H9 (cell line): ENCODE results near the gene DUSP21. TPM values are rescaled to one million over a fixed set of nuclear protein-coding genes. Genes with fewer than 3 reads are reported as not detected.

Experiments
- DNase-seq: peaks from one replicate; pipeline ENCODE4 v3.0.0-alpha.2; 2017
- H2AFZ ChIP-seq: one replicate; pipeline ENCODE4 v1.6.1; 2013; ENCODE audit warnings: mild to moderate bottlenecking, low read length, control low read depth, moderate library complexity
- H2AK5ac ChIP-seq: 2 replicates; pipeline ENCODE4 v1.6.1; 2013; ENCODE audit warnings: low read length, control low read depth, mixed read lengths; ENCODE audit not compliant: insufficient read length
- H2BK120ac ChIP-seq: one replicate; pipeline ENCODE4 v1.6.1; 2013; ENCODE audit warnings: low read depth, mild to moderate bottlenecking, low read length, control low read depth, inconsistent platforms; ENCODE audit not compliant: poor library complexity, severe bottlenecking
- H2BK12ac ChIP-seq: 2 replicates; pipeline ENCODE4 v1.6.1; 2013; ENCODE audit warnings: low read length, control low read depth, mixed read lengths, low read depth; ENCODE audit not compliant: insufficient read length
- H2BK15ac ChIP-seq: 2 replicates; pipeline ENCODE4 v1.6.1; 2013; ENCODE audit warnings: low read depth, low read length, control low read depth
- H2BK20ac ChIP-seq: one replicate; pipeline ENCODE4 v1.6.1; 2013; ENCODE audit warnings: low read depth, mild to moderate bottlenecking, low read length, control low read depth, inconsistent platforms; ENCODE audit not compliant: poor library complexity, severe bottlenecking
- H2BK5ac ChIP-seq: 2 replicates; pipeline ENCODE4 v1.6.1; 2013; ENCODE audit warnings: low read length, control low read depth, mixed read lengths; ENCODE audit not compliant: insufficient read length
- H3K14ac ChIP-seq: 2 replicates; pipeline ENCODE4 v1.6.1; 2013; ENCODE audit warnings: low read length, control low read depth; ENCODE audit not compliant: insufficient read depth
- H3K18ac ChIP-seq: 2 replicates; pipeline ENCODE4 v1.6.1; 2013; ENCODE audit warnings: low read depth, mild to moderate bottlenecking, mixed read lengths, low read length, control low read depth; ENCODE audit not compliant: insufficient read length
- H3K23ac ChIP-seq: 2 replicates; pipeline ENCODE4 v1.6.1; 2013; ENCODE audit warnings: low read length, control low read depth, mixed read lengths, low read depth; ENCODE audit not compliant: insufficient read length
- H3K23me2 ChIP-seq: 2 replicates; pipeline ENCODE4 v1.6.1; 2013; ENCODE audit warnings: low read depth, mild to moderate bottlenecking, mixed read lengths, low read length, control low read depth; ENCODE audit not compliant: insufficient read length, poor library complexity, severe bottlenecking
- H3K27ac ChIP-seq: 2 replicates; pipeline ENCODE4 v1.5.1; 2013; ENCODE audit warnings: low read length, control low read depth, mixed read lengths, low read depth; ENCODE audit not compliant: insufficient read length
- H3K27me3 ChIP-seq: 2 replicates; pipeline ENCODE4 v1.6.1; 2013; ENCODE audit warnings: low read length, control low read depth, inconsistent platforms; ENCODE audit not compliant: insufficient read depth
- H3K4ac ChIP-seq: 2 replicates; pipeline ENCODE4 v1.6.1; 2013; ENCODE audit warnings: low read depth, mild to moderate bottlenecking, control low read depth, inconsistent platforms, low read length, moderate library complexity
- H3K4me1 ChIP-seq: 2 replicates; pipeline ENCODE4 v1.6.1; 2013; ENCODE audit warnings: low read length, control low read depth, inconsistent platforms; ENCODE audit not compliant: insufficient read depth
- H3K4me2 ChIP-seq: 2 replicates; pipeline ENCODE4 v1.6.1; 2013; ENCODE audit warnings: low read length, control low read depth, mixed read lengths; ENCODE audit not compliant: insufficient read length, insufficient read depth
- H3K56ac ChIP-seq: 2 replicates; pipeline ENCODE4 v1.6.1; 2013; ENCODE audit warnings: low read depth, mild to moderate bottlenecking, mixed read lengths, low read length, control low read depth; ENCODE audit not compliant: insufficient read length
- H3K79me1 ChIP-seq: 2 replicates; pipeline ENCODE4 v1.6.1; 2013; ENCODE audit warnings: low read depth, mild to moderate bottlenecking, moderate library complexity, low read length, control low read depth, inconsistent platforms; ENCODE audit not compliant: insufficient read depth, poor library complexity, severe bottlenecking
- H3K79me2 ChIP-seq: 2 replicates; pipeline ENCODE4 v1.6.1; 2013; ENCODE audit warnings: low read length, control low read depth, inconsistent platforms; ENCODE audit not compliant: insufficient read depth
- H3K9ac ChIP-seq: 2 replicates; pipeline ENCODE4 v1.6.1; 2013; ENCODE audit warnings: low read length, control low read depth, mixed read lengths; ENCODE audit not compliant: insufficient read length; ENCODE audit errors: extremely low read depth
- H3K9me3 ChIP-seq: one replicate; pipeline ENCODE4 v1.6.1; 2013; ENCODE audit warnings: low read depth, low read length, inconsistent platforms; ENCODE audit not compliant: control insufficient read depth
- H3T11ph ChIP-seq: one replicate; pipeline ENCODE4 v1.6.1; 2013; ENCODE audit warnings: mild to moderate bottlenecking, low read length, control low read depth, inconsistent platforms
- H4K20me1 ChIP-seq: one replicate; pipeline ENCODE4 v1.6.1; 2013; ENCODE audit not compliant: control insufficient read depth, insufficient read length, insufficient read depth
- H4K5ac ChIP-seq: 2 replicates; pipeline ENCODE4 v1.6.1; 2013; ENCODE audit warnings: low read depth, mild to moderate bottlenecking, mixed read lengths, low read length, control low read depth; ENCODE audit not compliant: insufficient read length
- H4K8ac ChIP-seq: replicated peaks from 2 replicates; pipeline ENCODE4 v1.6.1; 2013; ENCODE audit warnings: low read length, control low read depth, mixed read lengths, low read depth; ENCODE audit not compliant: insufficient read length
- H4K91ac ChIP-seq: 2 replicates; pipeline ENCODE4 v1.6.1; 2013; ENCODE audit warnings: low read depth, mild to moderate bottlenecking, moderate library complexity, mixed read lengths, low read length, control low read depth; ENCODE audit not compliant: insufficient read length
- H3K27ac Mint-ChIP-seq, 3 experiments: 2 replicates in 2 of 3; 3 replicates in 1 of 3; pipeline ENCODE4 v1.8.0; 2020 to 2021; ENCODE audit warnings: mixed read lengths in 3 of 3, mild to moderate bottlenecking in 1 of 3, moderate library complexity in 1 of 3
- H3K27me3 Mint-ChIP-seq: 2 replicates; pipeline ENCODE4 v1.8.0; 2021; ENCODE audit warnings: low read depth, mild to moderate bottlenecking, moderate library complexity, mixed read lengths
- H3K36me3 Mint-ChIP-seq, 3 experiments: 2 replicates in 2 of 3; 3 replicates in 1 of 3; pipeline ENCODE4 v1.8.0; 2020 to 2021; ENCODE audit warnings: low read depth in 3 of 3, mixed read lengths in 3 of 3; ENCODE audit not compliant: insufficient read depth in 1 of 3
- H3K4me1 Mint-ChIP-seq, 2 experiments: 2 replicates each; pipeline ENCODE4 v1.8.0; 2020; ENCODE audit warnings: mixed read lengths in 2 of 2
- H3K4me3 Mint-ChIP-seq, 2 experiments: 2 replicates in 1 of 2; 3 replicates in 1 of 2; pipeline ENCODE4 v1.8.0; 2020 to 2021; ENCODE audit warnings: mild to moderate bottlenecking in 2 of 2, mixed read lengths in 2 of 2, moderate library complexity in 1 of 2
- H3K9me3 Mint-ChIP-seq, 2 experiments: 2 replicates in 1 of 2; 3 replicates in 1 of 2; pipeline ENCODE4 v1.8.0; 2020; ENCODE audit warnings: mild to moderate bottlenecking in 2 of 2, mixed read lengths in 2 of 2, moderate library complexity in 1 of 2
- WGBS: extraction: QIAGEN DNeasy Blood & Tissue Kit; methylation state at CpG from one replicate; pipeline ENCODE4 v1.1.7; 2013; ENCODE audit warnings: missing lambda C conversion rate, low lambda C conversion rate, mixed read lengths; ENCODE audit not compliant: insufficient read length; ENCODE audit errors: extremely low coverage; 5-methylcytosine and 5-hydroxymethylcytosine counted together
- total RNA-seq: library from RNA; stranded (reverse); gene quantifications from 2 replicates; pipeline ENCODE4 v1.2.1, GENCODE V29; 2021
- TF ChIP-seq, protein P1 (sequence below): fragments of 200-600 bp; sonication (generic); conservative IDR thresholded peaks from 3 replicates; pipeline ENCODE4 v1.8.0; 2021; ENCODE audit warnings: antibody characterized with exemption, mild to moderate bottlenecking

Gene DUSP21
- total RNA-seq, 1 experiment from 2014 or later = not detected

DNA sequence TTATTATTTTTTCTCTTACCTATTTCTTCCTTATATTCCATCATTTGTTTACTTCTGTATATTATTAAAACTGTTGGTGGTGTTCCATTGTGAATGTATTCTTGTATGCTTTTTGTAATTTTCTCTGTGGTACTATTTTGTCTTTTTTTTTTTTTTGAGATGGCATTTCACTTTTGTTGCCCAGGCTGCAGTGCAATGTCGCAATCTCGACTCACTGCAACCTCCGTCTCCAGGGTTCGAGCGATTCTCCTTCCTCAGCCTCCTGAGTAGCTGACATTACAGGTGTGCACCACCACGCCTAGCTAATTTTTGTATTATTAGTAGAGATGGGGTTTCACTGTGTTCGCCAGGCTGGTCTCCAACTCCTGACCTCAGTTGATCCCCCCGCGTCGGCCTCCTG, 37.7 kb downstream of the DUSP21 start:
- Mint-ChIP-seq H3K36me3 (peaks cover 3 to 12% (median 7%) of the 10 kb centered on the region in 3 experiments), H3K9me3 (peaks cover 56 to 67% of the 10 kb centered on the region in 2 experiments), H3K4me3 (no peak overlapping the region), H3K27me3 (no peaks in the 10 kb centered on the region), H3K27ac (no peak overlapping the region), H3K4me1 (0 out of 4 replicates have a peak, but pooled peaks cover 0 to 5% of the 10 kb centered on the region in 2 experiments)
- Histone ChIP-seq H2BK120ac (no peak overlapping the region), H3T11ph (no peak overlapping the region), H4K91ac (no peak overlapping the region), H2AFZ (no peak overlapping the region), H3K9me3 (peaks cover 8% of the 10 kb centered on the region), H3K23me2 (no peaks in the 10 kb centered on the region), H4K20me1 (no peaks in the 10 kb centered on the region), H3K4me1 (no peaks in the 10 kb centered on the region), H3K23ac (no peak overlapping the region), H3K27me3 (no peaks in the 10 kb centered on the region), H4K8ac (no peak overlapping the region), H3K79me1 (no peaks in the 10 kb centered on the region), H4K5ac (no peak overlapping the region), H2BK20ac (no peak overlapping the region), H2BK15ac (no peak overlapping the region), H3K4ac (no peak overlapping the region), H3K27ac (no peak overlapping the region), H3K9ac (no peak overlapping the region), H3K14ac (no peak overlapping the region), H2BK12ac (no peak overlapping the region), H2BK5ac (no peak overlapping the region), H2AK5ac (no peak overlapping the region), H3K18ac (no peak overlapping the region), H3K4me2 (no peak overlapping the region), H3K56ac (no peak overlapping the region), H3K79me2 (peaks cover 22% of the 10 kb centered on the region; the same call in 1 of the 2 replicates)
- no CpG with 5 or more reads among the region's 10 CpGs for WGBS
- no peak for DNase-seq
- TF ChIP-seq, protein P1, sequence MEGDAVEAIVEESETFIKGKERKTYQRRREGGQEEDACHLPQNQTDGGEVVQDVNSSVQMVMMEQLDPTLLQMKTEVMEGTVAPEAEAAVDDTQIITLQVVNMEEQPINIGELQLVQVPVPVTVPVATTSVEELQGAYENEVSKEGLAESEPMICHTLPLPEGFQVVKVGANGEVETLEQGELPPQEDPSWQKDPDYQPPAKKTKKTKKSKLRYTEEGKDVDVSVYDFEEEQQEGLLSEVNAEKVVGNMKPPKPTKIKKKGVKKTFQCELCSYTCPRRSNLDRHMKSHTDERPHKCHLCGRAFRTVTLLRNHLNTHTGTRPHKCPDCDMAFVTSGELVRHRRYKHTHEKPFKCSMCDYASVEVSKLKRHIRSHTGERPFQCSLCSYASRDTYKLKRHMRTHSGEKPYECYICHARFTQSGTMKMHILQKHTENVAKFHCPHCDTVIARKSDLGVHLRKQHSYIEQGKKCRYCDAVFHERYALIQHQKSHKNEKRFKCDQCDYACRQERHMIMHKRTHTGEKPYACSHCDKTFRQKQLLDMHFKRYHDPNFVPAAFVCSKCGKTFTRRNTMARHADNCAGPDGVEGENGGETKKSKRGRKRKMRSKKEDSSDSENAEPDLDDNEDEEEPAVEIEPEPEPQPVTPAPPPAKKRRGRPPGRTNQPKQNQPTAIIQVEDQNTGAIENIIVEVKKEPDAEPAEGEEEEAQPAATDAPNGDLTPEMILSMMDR = no peak
